HEK293T (cell line): Measurements from ENCODE around the gene ESD.

Source experiments
- BHLHE40 ChIP-seq: fragments of 450-650 bp; IDR thresholded peaks from 2 replicates; pipeline ENCODE4 v1.6.1; 2016; ENCODE audit warnings: mild to moderate bottlenecking, moderate library complexity, borderline replicate concordance
- CTBP1 ChIP-seq: fragments of 450-650 bp; IDR thresholded peaks from 2 replicates; pipeline ENCODE4 v1.6.1; 2016; ENCODE audit warnings: borderline replicate concordance
- L3MBTL2 ChIP-seq: fragments of 450-650 bp; conservative IDR thresholded peaks from 2 replicates; pipeline ENCODE4 v1.6.1; 2016; ENCODE audit warnings: mild to moderate bottlenecking

GRCh38 chr13:46751811-46752635 is 44.9 kb downstream of the ESD start:
- TF ChIP-seq L3MBTL2 (no peak), CTBP1 (no peak), BHLHE40 (no peak)
